Calu3 (cell line): ENCODE results near the gene AGAP3. TPM values are rescaled to one million over a fixed set of nuclear protein-coding genes. Genes with fewer than 3 reads are reported as not detected.
A peak's percentile ranks its signal among the peaks of the same experiment; 100 is the strongest.

Experiments
- BruUV-seq: library from RNA; stranded (reverse); fragments of 400-500 nt; replicated peaks from 2 replicates; lab custom pipeline; 2021; lab: Mats Ljungman, UMichigan
- CTCF ChIA-PET: fragments of 300-600 bp; sonication (Branson Sonifier 250); formaldehyde crosslinking; loops from one replicate; lab custom pipeline; 2022; ENCODE audit warnings: antibody characterized with exemption; lab: Charles Lee
- DNase-seq: peaks from one replicate; pipeline ENCODE4 v3.0.0; 2022
- H3K27ac Mint-ChIP-seq: one replicate; pipeline ENCODE4 v1.8.0; 2022; ENCODE audit warnings: mixed read lengths; ENCODE audit not compliant: unreplicated experiment
- H3K27me3 Mint-ChIP-seq: one replicate; pipeline ENCODE4 v1.8.0; 2022; ENCODE audit warnings: mixed read lengths; ENCODE audit not compliant: unreplicated experiment
- H3K36me3 Mint-ChIP-seq: one replicate; pipeline ENCODE4 v1.8.0; 2022; ENCODE audit warnings: mild to moderate bottlenecking, moderate library complexity, mixed read lengths; ENCODE audit not compliant: insufficient read depth, unreplicated experiment
- H3K4me1 Mint-ChIP-seq: one replicate; pipeline ENCODE4 v1.8.0; 2022; ENCODE audit warnings: mild to moderate bottlenecking, low read depth, mixed read lengths; ENCODE audit not compliant: unreplicated experiment
- H3K4me3 Mint-ChIP-seq: one replicate; pipeline ENCODE4 v1.8.0; 2022; ENCODE audit warnings: mild to moderate bottlenecking, low read depth, moderate library complexity, mixed read lengths; ENCODE audit not compliant: unreplicated experiment
- H3K9me3 Mint-ChIP-seq: one replicate; pipeline ENCODE4 v1.8.0; 2022; ENCODE audit warnings: low read depth, mixed read lengths; ENCODE audit not compliant: unreplicated experiment
- intact Hi-C: fragments of 100-400 bp; cut with micrococcal nuclease; formaldehyde crosslinking; loops from one replicate; pipeline ENCODE4 v1.10.0; 2022; ENCODE audit not compliant: unreplicated experiment
- total RNA-seq: library from RNA; stranded (reverse); gene quantifications from 2 replicates; pipeline ENCODE4 v1.2.3, GENCODE V29; 2022
- TF ChIP-seq, protein P1 (sequence below): fragments of 200-600 bp; IDR thresholded peaks from one replicate; pipeline ENCODE4 v1.8.0; 2022; ENCODE audit warnings: antibody characterized with exemption; ENCODE audit not compliant: unreplicated experiment

AGAP3 gene
- total RNA-seq, 1 experiment from 2014 or later: 73.4 TPM

DNA sequence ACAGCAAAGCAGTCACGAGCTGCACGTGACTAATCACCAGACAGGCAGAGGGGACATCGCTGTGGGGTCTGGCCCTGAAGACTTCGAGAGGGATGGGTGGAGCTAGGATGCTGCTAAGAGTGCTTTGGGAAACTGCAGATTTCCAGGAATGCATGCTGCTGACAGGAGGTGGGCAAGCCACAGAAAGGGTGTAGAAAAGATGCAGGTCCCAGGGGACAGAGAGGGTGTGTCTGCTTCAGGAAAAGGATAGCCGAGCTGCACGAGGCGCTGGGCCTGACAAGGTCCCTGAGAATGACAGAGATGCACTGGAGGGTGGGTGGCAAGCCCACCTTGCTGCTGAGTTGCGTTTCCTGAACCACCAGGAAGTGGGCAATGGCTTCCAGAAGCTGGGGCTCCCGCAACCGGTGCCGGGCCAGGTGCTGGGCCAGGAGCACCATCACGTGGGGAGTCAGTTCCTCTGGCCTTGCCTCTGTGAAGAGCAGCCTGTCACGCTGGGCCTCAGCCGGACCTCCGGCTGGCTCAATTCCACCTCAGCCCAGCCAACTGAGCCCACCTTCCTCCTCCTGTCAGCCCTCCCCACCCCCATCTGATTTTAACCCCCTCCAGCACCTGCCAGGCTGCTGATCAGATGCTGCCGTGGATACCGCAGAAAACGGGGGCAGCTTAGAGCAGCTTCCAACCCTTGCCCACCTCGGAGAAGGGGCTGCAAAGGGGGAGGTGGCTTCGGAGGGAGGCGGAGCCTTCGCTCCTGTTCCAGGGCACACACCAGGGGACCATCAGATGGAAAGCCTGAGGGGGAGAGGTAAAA lies 7.8 kb upstream of the AGAP3 start:
- intact Hi-C loops: no loop called here
- BruUV-seq: no TSS peak
- no peak for DNase-seq
- peaks cover 12% of the 10 kb centered on the region for H3K4me1 Mint-ChIP-seq
- TF ChIP-seq, protein P1, sequence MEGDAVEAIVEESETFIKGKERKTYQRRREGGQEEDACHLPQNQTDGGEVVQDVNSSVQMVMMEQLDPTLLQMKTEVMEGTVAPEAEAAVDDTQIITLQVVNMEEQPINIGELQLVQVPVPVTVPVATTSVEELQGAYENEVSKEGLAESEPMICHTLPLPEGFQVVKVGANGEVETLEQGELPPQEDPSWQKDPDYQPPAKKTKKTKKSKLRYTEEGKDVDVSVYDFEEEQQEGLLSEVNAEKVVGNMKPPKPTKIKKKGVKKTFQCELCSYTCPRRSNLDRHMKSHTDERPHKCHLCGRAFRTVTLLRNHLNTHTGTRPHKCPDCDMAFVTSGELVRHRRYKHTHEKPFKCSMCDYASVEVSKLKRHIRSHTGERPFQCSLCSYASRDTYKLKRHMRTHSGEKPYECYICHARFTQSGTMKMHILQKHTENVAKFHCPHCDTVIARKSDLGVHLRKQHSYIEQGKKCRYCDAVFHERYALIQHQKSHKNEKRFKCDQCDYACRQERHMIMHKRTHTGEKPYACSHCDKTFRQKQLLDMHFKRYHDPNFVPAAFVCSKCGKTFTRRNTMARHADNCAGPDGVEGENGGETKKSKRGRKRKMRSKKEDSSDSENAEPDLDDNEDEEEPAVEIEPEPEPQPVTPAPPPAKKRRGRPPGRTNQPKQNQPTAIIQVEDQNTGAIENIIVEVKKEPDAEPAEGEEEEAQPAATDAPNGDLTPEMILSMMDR: no peak
- peaks cover 68% of the 10 kb centered on the region for H3K36me3 Mint-ChIP-seq
- H3K9me3 Mint-ChIP-seq: no peaks in the 10 kb centered on the region
- H3K27me3 Mint-ChIP-seq: no peaks in the 10 kb centered on the region
- H3K4me3 Mint-ChIP-seq: peak overlapping the region; percentile 98
- CTCF ChIA-PET: no interaction called here
- no peak overlapping the region for H3K27ac Mint-ChIP-seq

DNA sequence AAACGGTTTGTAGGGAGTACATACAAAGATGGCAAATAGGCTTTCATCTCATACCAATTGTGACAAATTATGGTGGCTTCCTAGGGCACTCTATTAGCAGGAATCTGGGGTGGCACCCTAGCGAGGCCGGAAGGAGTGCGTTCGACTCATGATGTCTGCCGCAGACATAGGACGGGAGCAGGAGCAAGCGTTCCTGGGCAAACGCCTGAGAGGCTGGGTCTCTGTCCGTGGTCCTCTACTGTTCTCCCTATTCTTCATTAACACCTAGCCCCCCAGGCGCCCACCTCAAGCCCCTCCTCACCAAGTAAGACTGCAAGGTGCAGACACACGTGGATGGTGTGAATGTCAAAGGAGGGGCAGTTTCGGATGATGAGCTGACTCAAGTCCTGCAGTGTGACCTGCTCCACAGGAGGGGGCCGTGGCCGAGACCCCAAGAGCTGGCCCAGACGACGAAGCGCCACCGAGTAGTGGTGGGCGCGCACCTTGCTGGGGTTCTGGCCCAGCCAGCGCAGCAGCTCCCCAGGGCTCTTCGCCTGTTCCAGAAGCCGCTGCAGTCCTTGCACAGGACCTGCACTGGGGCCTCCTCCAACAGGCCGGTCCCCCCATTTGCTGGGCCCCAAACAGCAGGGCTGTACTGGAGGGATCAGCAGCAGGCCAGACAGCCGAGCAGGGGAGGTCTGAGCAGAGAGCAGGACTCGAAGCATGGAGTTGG lies 6.9 kb upstream of the AGAP3 start:
- Mint-ChIP-seq H3K27me3 (no peaks in the 10 kb centered on the region), H3K4me3 (peak overlapping the region; percentile 98), H3K9me3 (no peaks in the 10 kb centered on the region), H3K27ac (no peak overlapping the region), H3K4me1 (peaks cover 12% of the 10 kb centered on the region), H3K36me3 (peaks cover 69% of the 10 kb centered on the region)
- TF ChIP-seq, protein P1: no peak
- no TSS peak for BruUV-seq
- CTCF ChIA-PET: no interaction called here
- DNase-seq: no peak
- intact Hi-C loops: no loop called here

- DNase-seq: no peak
- CTCF ChIA-PET: interaction anchor here (1.0 kb wide), 1 partner anchor 52 kb away, joined by 3 read pairs; the partner anchor contains the start of gene ABCB8
- intact Hi-C loops: loop anchor here (5.0 kb wide), 1 partner anchor 53 kb away; the partner anchor contains the start of gene ABCB8
- H3K9me3 Mint-ChIP-seq: no peaks in the 10 kb centered on the region
- no TSS peak for BruUV-seq
- TF ChIP-seq, protein P1: no peak
- H3K4me1 Mint-ChIP-seq: peaks cover 16% of the 10 kb centered on the region
- peak overlapping the region; percentile 56 for H3K27ac Mint-ChIP-seq
- no peaks in the 10 kb centered on the region for H3K27me3 Mint-ChIP-seq
- H3K36me3 Mint-ChIP-seq: peaks cover 64% of the 10 kb centered on the region
- H3K4me3 Mint-ChIP-seq: peak overlapping the region; percentile 98
Measured at GRCh38 chr7:151080067-151080521, 6.2 kb upstream of the AGAP3 start.

DNA sequence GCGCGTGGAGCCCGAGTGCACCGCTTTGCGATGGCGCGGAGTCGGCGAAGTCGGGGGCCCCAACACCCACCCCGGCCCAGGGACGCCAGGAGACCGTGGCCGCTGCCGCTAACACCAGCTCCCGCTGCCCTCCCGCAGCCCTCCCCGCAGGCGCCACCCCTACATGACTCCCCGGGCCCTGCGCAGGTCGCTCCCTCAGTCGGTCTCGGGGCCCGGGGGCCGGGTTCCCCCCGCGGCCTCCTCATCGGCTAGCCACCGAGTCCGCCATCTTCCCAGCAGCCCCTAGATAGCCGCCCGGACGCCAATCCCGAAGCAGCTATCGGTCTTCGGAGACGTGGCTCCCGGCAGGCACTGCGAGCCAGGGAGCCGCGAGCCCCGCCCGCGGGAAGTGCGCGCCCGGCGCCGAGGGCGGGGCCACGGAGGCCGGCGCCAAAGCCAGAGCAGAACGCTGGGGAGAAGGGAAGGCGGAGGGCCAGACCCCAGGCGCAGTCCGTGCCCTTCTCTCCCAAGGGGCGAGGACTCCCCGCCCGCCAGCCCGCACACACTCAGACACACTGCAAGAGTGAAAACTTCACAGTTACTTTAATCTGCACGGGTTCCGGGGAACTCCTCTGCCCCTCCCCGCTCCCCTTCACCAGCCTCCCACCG lies 5.6 kb upstream of the AGAP3 start, which contains the start of gene FASTK:
Gene FASTK, minus strand, starts transcription at position 288 of the 648 bp plus-strand sequence. Its CDS starts 43 bp downstream, at position 245.
- DNase-seq: peak; percentile 91
- intact Hi-C loops: loop anchor here (5.0 kb wide), 1 partner anchor 53 kb away; the partner anchor contains the start of gene ABCB8
- Mint-ChIP-seq H3K36me3 (peaks cover 64% of the 10 kb centered on the region), H3K27me3 (no peaks in the 10 kb centered on the region), H3K9me3 (no peaks in the 10 kb centered on the region), H3K4me3 (peak within 1 kb of the TSS; percentile 98), H3K4me1 (peaks cover 21% of the 10 kb centered on the region), H3K27ac (peak within 1 kb of the TSS; percentile 61)
- CTCF ChIA-PET: interaction anchor here (1.0 kb wide), 1 partner anchor 52 kb away, joined by 3 read pairs; the partner anchor contains the start of gene ABCB8
- TF ChIP-seq, protein P1: no peak
- no TSS peak for BruUV-seq
